HepG2 (cell line): ENCODE measurements around the gene TUT7. TPM values are rescaled to one million over a fixed set of nuclear protein-coding genes. Genes with fewer than 3 reads are reported as not detected.

ENCODE experiments used
- CREB1 ChIP-seq, 2 experiments: fragments of 450-650 bp in 1 of 2; IDR thresholded peaks; 2 replicates each; pipeline ENCODE4 v1.6.1; 2016 to 2017; ENCODE audit warnings: control low read depth in 1 of 2, mild to moderate bottlenecking in 1 of 2, missing compliant biosample characterization in 1 of 2, missing genetic modification characterization in 1 of 2
- KAT2B ChIP-seq: fragments of 150-350 bp; IDR thresholded peaks from 2 replicates; pipeline ENCODE4 v1.6.1; 2014; ENCODE audit warnings: low read depth, low read length, borderline replicate concordance
- KLF6 ChIP-seq: IDR thresholded peaks from 2 replicates; pipeline ENCODE4 v1.8.0; 2016; ENCODE audit warnings: missing biosample characterization, missing genetic modification reagents
- NCOR1 ChIP-seq: fragments of 200-600 bp; sonication (generic); IDR thresholded peaks from 2 replicates; pipeline ENCODE4 v1.7.0; 2017; ENCODE audit warnings: antibody characterized with exemption, low read length, borderline replicate concordance
- NFATC3 ChIP-seq: sonication (generic); formaldehyde crosslinking; IDR thresholded peaks from 2 replicates; pipeline ENCODE4 v1.5.1; 2020; ENCODE audit warnings: mild to moderate bottlenecking, missing genetic modification reagents
- PLRG1 ChIP-seq: fragments of 450-650 bp; conservative IDR thresholded peaks from 2 replicates; pipeline ENCODE4 v1.6.1; 2016
- SNRNP70 ChIP-seq: fragments of 200-400 bp; formaldehyde crosslinking; IDR thresholded peaks from 2 replicates; pipeline ENCODE4 v1.6.1; 2017; ENCODE audit warnings: mild to moderate bottlenecking, low read depth, low read length, moderate library complexity
- TFDP2 ChIP-seq: sonication (generic); formaldehyde crosslinking; IDR thresholded peaks from 2 replicates; pipeline ENCODE4 v1.4.0; 2020; ENCODE audit warnings: missing genetic modification reagents
- ZFP36L1 ChIP-seq: sonication (generic); formaldehyde crosslinking; IDR thresholded peaks from 2 replicates; pipeline ENCODE4 v1.8.0; 2022; ENCODE audit warnings: mild to moderate bottlenecking, missing genetic modification reagents, moderate library complexity
- ZNF274 ChIP-seq: sonication (generic); formaldehyde crosslinking; IDR thresholded peaks from 2 replicates; pipeline ENCODE4 v1.5.1; 2020; ENCODE audit warnings: mild to moderate bottlenecking, missing genetic modification reagents
- ZNF441 ChIP-seq: sonication (generic); formaldehyde crosslinking; IDR thresholded peaks from 2 replicates; pipeline ENCODE4 v1.7.0; 2021; ENCODE audit warnings: missing genetic modification reagents, borderline replicate concordance
- ZNF598 ChIP-seq: sonication (generic); formaldehyde crosslinking; IDR thresholded peaks from 2 replicates; pipeline ENCODE4 v1.5.1; 2020; ENCODE audit warnings: mild to moderate bottlenecking, missing genetic modification reagents, borderline replicate concordance
- ZNF614 ChIP-seq: IDR thresholded peaks from 2 replicates; pipeline ENCODE4 v1.6.1; 2018; ENCODE audit warnings: missing biosample characterization, missing genetic modification reagents, inconsistent platforms, borderline replicate concordance
- ZNF710 ChIP-seq: sonication (generic); formaldehyde crosslinking; IDR thresholded peaks from 2 replicates; pipeline ENCODE4 v1.5.0; 2020; ENCODE audit warnings: mild to moderate bottlenecking, missing genetic modification reagents, borderline replicate concordance
- ZXDC ChIP-seq: sonication (generic); formaldehyde crosslinking; IDR thresholded peaks from 2 replicates; pipeline ENCODE4 v1.5.0; 2020; ENCODE audit warnings: mild to moderate bottlenecking, missing genetic modification reagents
- polyA plus RNA-seq, 8 experiments: library from polyadenylated mRNA; depleted of rRNA in 3 of 8; stranded (reverse) in 7 of 8; unstranded in 1 of 8; fragments of >200 nt; fragmentation: Illumina TruSeq in 4 of 8; extraction: Trizol in 4 of 8; gene quantifications; 2 replicates each; pipeline versions ENCODE4 v1.2.1 to v1.2.3, GENCODE V29; 2011 to 2016; ENCODE audit warnings: low read depth in 4 of 8, missing spikeins in 1 of 8, mixed read lengths in 1 of 8; ENCODE audit not compliant: insufficient read depth in 1 of 8
- total RNA-seq, 5 experiments: library from RNA; depleted of rRNA; stranded (reverse); fragments of >200 nt; fragmentation: Illumina TruSeq; extraction: Trizol; gene quantifications; 2 replicates each; pipeline ENCODE4 v1.2.3, GENCODE V29; 2016; ENCODE audit warnings: low read depth in 1 of 5
- TF ChIP-seq, protein P1 (sequence below): sonication (generic); formaldehyde crosslinking; IDR thresholded peaks from 2 replicates; pipeline ENCODE4 v1.4.0; 2020; ENCODE audit warnings: low read depth, mild to moderate bottlenecking, missing genetic modification reagents
- TF ChIP-seq, protein P2 (sequence below): sonication (generic); formaldehyde crosslinking; conservative IDR thresholded peaks from 2 replicates; pipeline ENCODE4 v1.5.0; 2020; ENCODE audit warnings: missing genetic modification reagents
- TF ChIP-seq, protein P3 (sequence below): sonication (generic); formaldehyde crosslinking; IDR thresholded peaks from 2 replicates; pipeline ENCODE4 v1.5.1; 2020; ENCODE audit warnings: missing genetic modification reagents, mild to moderate bottlenecking, borderline replicate concordance

Gene TUT7
- total and polyA plus RNA-seq, 2 of the 13 experiments (the other 11 are each of a cell fraction or from before 2014, with no cell fraction given): 12.0 to 19.4 TPM

- TF ChIP-seq ZNF598 (CRISPR knock-in tag): no peak
- TF ChIP-seq TFDP2: no peak
- TF ChIP-seq ZNF710 (CRISPR knock-in tag): peak; percentile 89; the same call in 1 of the 2 replicates
- peak; percentile 87; the same call in 1 of the 2 replicates for TF ChIP-seq NCOR1
- no peak for TF ChIP-seq NFATC3 (CRISPR knock-in tag)
- TF ChIP-seq ZXDC (CRISPR knock-in tag): no peak
- TF ChIP-seq ZFP36L1 (CRISPR knock-in tag): no peak
- TF ChIP-seq SNRNP70: no peak
- TF ChIP-seq ZNF441 (CRISPR knock-in tag): no peak
- TF ChIP-seq KAT2B: no peak
- TF ChIP-seq, protein P1, sequence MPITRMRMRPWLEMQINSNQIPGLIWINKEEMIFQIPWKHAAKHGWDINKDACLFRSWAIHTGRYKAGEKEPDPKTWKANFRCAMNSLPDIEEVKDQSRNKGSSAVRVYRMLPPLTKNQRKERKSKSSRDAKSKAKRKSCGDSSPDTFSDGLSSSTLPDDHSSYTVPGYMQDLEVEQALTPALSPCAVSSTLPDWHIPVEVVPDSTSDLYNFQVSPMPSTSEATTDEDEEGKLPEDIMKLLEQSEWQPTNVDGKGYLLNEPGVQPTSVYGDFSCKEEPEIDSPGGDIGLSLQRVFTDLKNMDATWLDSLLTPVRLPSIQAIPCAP (CRISPR knock-in tag): no peak
- TF ChIP-seq ZNF614: peak; percentile 78
- no peak for TF ChIP-seq PLRG1
- TF ChIP-seq, protein P2, sequence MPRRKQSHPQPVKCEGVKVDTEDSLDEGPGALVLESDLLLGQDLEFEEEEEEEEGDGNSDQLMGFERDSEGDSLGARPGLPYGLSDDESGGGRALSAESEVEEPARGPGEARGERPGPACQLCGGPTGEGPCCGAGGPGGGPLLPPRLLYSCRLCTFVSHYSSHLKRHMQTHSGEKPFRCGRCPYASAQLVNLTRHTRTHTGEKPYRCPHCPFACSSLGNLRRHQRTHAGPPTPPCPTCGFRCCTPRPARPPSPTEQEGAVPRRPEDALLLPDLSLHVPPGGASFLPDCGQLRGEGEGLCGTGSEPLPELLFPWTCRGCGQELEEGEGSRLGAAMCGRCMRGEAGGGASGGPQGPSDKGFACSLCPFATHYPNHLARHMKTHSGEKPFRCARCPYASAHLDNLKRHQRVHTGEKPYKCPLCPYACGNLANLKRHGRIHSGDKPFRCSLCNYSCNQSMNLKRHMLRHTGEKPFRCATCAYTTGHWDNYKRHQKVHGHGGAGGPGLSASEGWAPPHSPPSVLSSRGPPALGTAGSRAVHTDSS (CRISPR knock-in tag): no peak
- TF ChIP-seq ZNF274 (CRISPR knock-in tag): no peak
- TF ChIP-seq, protein P3, sequence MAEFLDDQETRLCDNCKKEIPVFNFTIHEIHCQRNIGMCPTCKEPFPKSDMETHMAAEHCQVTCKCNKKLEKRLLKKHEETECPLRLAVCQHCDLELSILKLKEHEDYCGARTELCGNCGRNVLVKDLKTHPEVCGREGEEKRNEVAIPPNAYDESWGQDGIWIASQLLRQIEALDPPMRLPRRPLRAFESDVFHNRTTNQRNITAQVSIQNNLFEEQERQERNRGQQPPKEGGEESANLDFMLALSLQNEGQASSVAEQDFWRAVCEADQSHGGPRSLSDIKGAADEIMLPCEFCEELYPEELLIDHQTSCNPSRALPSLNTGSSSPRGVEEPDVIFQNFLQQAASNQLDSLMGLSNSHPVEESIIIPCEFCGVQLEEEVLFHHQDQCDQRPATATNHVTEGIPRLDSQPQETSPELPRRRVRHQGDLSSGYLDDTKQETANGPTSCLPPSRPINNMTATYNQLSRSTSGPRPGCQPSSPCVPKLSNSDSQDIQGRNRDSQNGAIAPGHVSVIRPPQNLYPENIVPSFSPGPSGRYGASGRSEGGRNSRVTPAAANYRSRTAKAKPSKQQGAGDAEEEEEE (CRISPR knock-in tag): no peak
- TF ChIP-seq KLF6 (CRISPR knock-in tag): 0 out of 2 replicates have a peak, but pooled peaks have one; percentile 24
- no peak for TF ChIP-seq CREB1 (IDR thresholded peaks at IDR 0.05)
- TF ChIP-seq CREB1 (CRISPR knock-in tag; IDR thresholded peaks at IDR 0.05): peak; percentile 34; the same call in 1 of the 2 replicates
Measured at GRCh38 chr9:86336058-86336457, 18.2 kb downstream of the TUT7 start (continued).
